ENCODE data around the gene ATP2C1. TPM values are rescaled to one million over a fixed set of nuclear protein-coding genes. Genes with fewer than 3 reads are reported as not detected.

The ATP2C1 gene
- total RNA-seq, 1 donor from 2014 or later: 161 TPM

GRCh38 chr3:131025539-131025938 is 131.7 kb downstream of the ATP2C1 start:
- Histone ChIP-seq H3K27ac (no peak overlapping the region), H3K36me3 (no peaks in the 10 kb centered on the region), H4K20me1 (ENCODE audit: low read depth) (no peaks in the 10 kb centered on the region), H2AFZ (replicated peaks) (no peak overlapping the region), H3K4me3 (no peak overlapping the region), H3K9me3 (ENCODE audit: low read depth) (no peaks in the 10 kb centered on the region), H3K9ac (no peak overlapping the region), H3K79me2 (ENCODE audit: low read depth) (no peaks in the 10 kb centered on the region), H3F3A (ENCODE audit: low read depth) (no peaks in the 10 kb centered on the region), H3K4me2 (peak overlapping the region; percentile 48), H3K27me3 (no peaks in the 10 kb centered on the region), H3K4me1 (no peaks in the 10 kb centered on the region)
- H3K9me3 Mint-ChIP-seq: peaks cover 5% of the 10 kb centered on the region
- peaks cover 11% of the 10 kb centered on the region for H3K36me3 Mint-ChIP-seq
- H3K27ac Mint-ChIP-seq: no peak overlapping the region
- TF ChIP-seq CTCF (IDR thresholded peaks at IDR 0.05) (no peak), EZH2 (IDR thresholded peaks at IDR 0.05) (no peak), EZH2phosphoT487 (IDR thresholded peaks at IDR 0.05) (no peak)
- H3K4me1 Mint-ChIP-seq: peaks cover 14% of the 10 kb centered on the region
- DNase-seq (ENCODE audit: low spot score): no peak
- H3K4me3 Mint-ChIP-seq: peak overlapping the region; percentile 84
- H3K27me3 Mint-ChIP-seq (ENCODE audit: insufficient read depth, low read depth): peaks cover 2% of the 10 kb centered on the region

- Histone ChIP-seq H3K36me3 (no peaks in the 10 kb centered on the region), H3K4me3 (peak within 1 kb of the TSS; percentile 32), H3K4me2 (peak within 1 kb of the TSS; percentile 48), H3K79me2 (ENCODE audit: low read depth) (no peaks in the 10 kb centered on the region), H3K4me1 (no peaks in the 10 kb centered on the region), H3K9me3 (ENCODE audit: low read depth) (no peaks in the 10 kb centered on the region), H2AFZ (replicated peaks) (no peak within 1 kb of the TSS), H4K20me1 (ENCODE audit: low read depth) (no peaks in the 10 kb centered on the region), H3K27me3 (no peaks in the 10 kb centered on the region), H3F3A (ENCODE audit: low read depth) (no peaks in the 10 kb centered on the region), H3K27ac (no peak within 1 kb of the TSS), H3K9ac (no peak within 1 kb of the TSS)
- Mint-ChIP-seq H3K4me1 (peaks cover 14% of the 10 kb centered on the region), H3K4me3 (peak within 1 kb of the TSS; percentile 84), H3K9me3 (peaks cover 5% of the 10 kb centered on the region), H3K27ac (peak within 1 kb of the TSS; percentile 32), H3K36me3 (peaks cover 11% of the 10 kb centered on the region), H3K27me3 (ENCODE audit: insufficient read depth, low read depth) (peaks cover 2% of the 10 kb centered on the region)
- TF ChIP-seq EZH2 (IDR thresholded peaks at IDR 0.05): no peak
- TF ChIP-seq EZH2phosphoT487 (IDR thresholded peaks at IDR 0.05): no peak
- no peak for TF ChIP-seq CTCF (IDR thresholded peaks at IDR 0.05)
- DNase-seq (ENCODE audit: low spot score): peak; percentile 50
Observed at GRCh38 chr3:131026321-131027151, 132.7 kb downstream of the ATP2C1 start, which contains the start of the genes ASTE1 and NEK11. TSS of gene ASTE1 (minus strand) at chr3:131026825. CDS start at chr3:131025306, 1,519 bp downstream. TSS of gene NEK11 (plus strand) at chr3:131026877. CDS start at chr3:131029709, 2,832 bp downstream.

GRCh38 chr3:131028844-131029243 is 135.0 kb downstream of the ATP2C1 start:
- Histone ChIP-seq H3F3A (ENCODE audit: low read depth) (no peaks in the 10 kb centered on the region), H4K20me1 (ENCODE audit: low read depth) (no peaks in the 10 kb centered on the region), H3K27me3 (no peaks in the 10 kb centered on the region), H3K27ac (no peak overlapping the region), H3K36me3 (no peaks in the 10 kb centered on the region), H3K4me1 (no peaks in the 10 kb centered on the region), H3K9me3 (ENCODE audit: low read depth) (no peaks in the 10 kb centered on the region), H3K4me2 (no peak overlapping the region), H3K9ac (no peak overlapping the region), H3K79me2 (ENCODE audit: low read depth) (no peaks in the 10 kb centered on the region), H2AFZ (replicated peaks) (no peak overlapping the region), H3K4me3 (no peak overlapping the region)
- no peak for DNase-seq (ENCODE audit: low spot score)
- peaks cover 5% of the 10 kb centered on the region for H3K9me3 Mint-ChIP-seq
- TF ChIP-seq CTCF (IDR thresholded peaks at IDR 0.05) (no peak), EZH2 (IDR thresholded peaks at IDR 0.05) (no peak), EZH2phosphoT487 (IDR thresholded peaks at IDR 0.05) (no peak)
- peaks cover 16% of the 10 kb centered on the region for H3K4me1 Mint-ChIP-seq
- H3K4me3 Mint-ChIP-seq: no peak overlapping the region
- H3K27ac Mint-ChIP-seq: no peak overlapping the region
- H3K36me3 Mint-ChIP-seq: peaks cover 11% of the 10 kb centered on the region
- no peaks in the 10 kb centered on the region for H3K27me3 Mint-ChIP-seq (ENCODE audit: insufficient read depth, low read depth)
